Left ventricle myocardium superior (tissue), 1 donor: ENCODE data around the gene KIR2DL3. TPM values are rescaled to one million over a fixed set of nuclear protein-coding genes. Genes with fewer than 3 reads are reported as not detected.
"Not testable (repeated sequence)": the region's sequence is repeated elsewhere in the genome, so short reads cannot be mapped to it uniquely, and the experiment has no call there.

Source experiments
- ATAC-seq: fragments of 200-7000 bp; cut with Tn5 transposase; one replicate; pipeline ENCODE4 v1.9.1; 2020; ENCODE audit warnings: mild to moderate bottlenecking, moderate library complexity
- DNase-seq: peaks from one replicate; pipeline ENCODE4 v3.0.0-alpha.2; 2020
- intact Hi-C: fragments of 100-400 bp; cut with micrococcal nuclease; formaldehyde crosslinking; loops from one replicate; pipeline ENCODE4 v1.11.0; 2022
- total RNA-seq: library from RNA; stranded (reverse); fragmentation: NEBNext Ultra II Directional; extraction: Animal tissue kit (Norgen Biotek cat#: 25700); gene quantifications from one replicate; pipeline ENCODE4 v1.2.1, GENCODE V29; 2021
- donor health status: DM: no; HTN: yes; CAD: no; lungs with severe emphysema.

The KIR2DL3 gene
- total RNA-seq, 1 donor from 2014 or later = not detected

- intact Hi-C loops, DNase-seq, ATAC-seq: not testable (repeated sequence)
Measured at GRCh38 chr19:54782916-54783315, 44.6 kb downstream of the KIR2DL3 start.

- intact Hi-C loops, ATAC-seq, DNase-seq: not testable (repeated sequence)
Measured at GRCh38 chr19:54786091-54786723, 47.9 kb downstream of the KIR2DL3 start.

- DNase-seq, ATAC-seq, intact Hi-C loops: not testable (repeated sequence)
Measured at GRCh38 chr19:54788154-54788553, 49.8 kb downstream of the KIR2DL3 start.

- intact Hi-C loops = no loop called here
- DNase-seq = no peak
- no peak for ATAC-seq
Measured at GRCh38 chr19:54790711-54791110, 52.4 kb downstream of the KIR2DL3 start.

- intact Hi-C loops = no loop called here
- DNase-seq (no peak), ATAC-seq (no peak)
Measured at GRCh38 chr19:54791476-54791875, 53.2 kb downstream of the KIR2DL3 start.

- no peak for ATAC-seq
- intact Hi-C loops = no loop called here
- no peak for DNase-seq
Measured at GRCh38 chr19:54792814-54793213, 54.5 kb downstream of the KIR2DL3 start.

GRCh38 chr19:54795758-54796157 is 57.4 kb downstream of the KIR2DL3 start:
- intact Hi-C loops = no loop called here
- DNase-seq (no peak), ATAC-seq (no peak)

Other genes starting within 250 kb of the KIR2DL3 start
- not detected for gene LAIR2, start 235.7 kb upstream of the KIR2DL3 start, total RNA-seq
- gene LILRA2, start 164.7 kb upstream of the KIR2DL3 start, total RNA-seq = 2.0 TPM
- 0.50 TPM for gene LILRA1, start 144.9 kb upstream of the KIR2DL3 start, total RNA-seq
- 2.2 TPM for gene LILRB1, start 108.0 kb upstream of the KIR2DL3 start, total RNA-seq
- gene LILRB4, start 75.5 kb upstream of the KIR2DL3 start, total RNA-seq = 3.3 TPM
- not detected for gene KIR3DL3, start 14.1 kb upstream of the KIR2DL3 start, total RNA-seq
- not detected for gene KIR2DL1, start 31.3 kb downstream of the KIR2DL3 start, total RNA-seq
- not detected for gene KIR2DL4, start 65.1 kb downstream of the KIR2DL3 start, total RNA-seq
- not detected for gene KIR3DL1, start 78.0 kb downstream of the KIR2DL3 start, total RNA-seq
- not detected for gene KIR2DS4, start 94.2 kb downstream of the KIR2DL3 start, total RNA-seq
- gene KIR3DL2, start 111.9 kb downstream of the KIR2DL3 start, total RNA-seq = not detected
- 0.32 TPM for gene FCAR, start 135.7 kb downstream of the KIR2DL3 start, total RNA-seq
- 0.27 TPM for gene NCR1, start 167.6 kb downstream of the KIR2DL3 start, total RNA-seq
- gene NLRP7, start 209.0 kb downstream of the KIR2DL3 start, total RNA-seq = not detected
- gene NLRP2, start 227.9 kb downstream of the KIR2DL3 start, total RNA-seq = 0.67 TPM